ENCODE measurements around the gene SLC37A2. TPM values are rescaled to one million over a fixed set of nuclear protein-coding genes. Genes with fewer than 3 reads are reported as not detected.

SLC37A2 gene
- total RNA-seq, 1 donor from 2014 or later: 2.4 TPM

DNA sequence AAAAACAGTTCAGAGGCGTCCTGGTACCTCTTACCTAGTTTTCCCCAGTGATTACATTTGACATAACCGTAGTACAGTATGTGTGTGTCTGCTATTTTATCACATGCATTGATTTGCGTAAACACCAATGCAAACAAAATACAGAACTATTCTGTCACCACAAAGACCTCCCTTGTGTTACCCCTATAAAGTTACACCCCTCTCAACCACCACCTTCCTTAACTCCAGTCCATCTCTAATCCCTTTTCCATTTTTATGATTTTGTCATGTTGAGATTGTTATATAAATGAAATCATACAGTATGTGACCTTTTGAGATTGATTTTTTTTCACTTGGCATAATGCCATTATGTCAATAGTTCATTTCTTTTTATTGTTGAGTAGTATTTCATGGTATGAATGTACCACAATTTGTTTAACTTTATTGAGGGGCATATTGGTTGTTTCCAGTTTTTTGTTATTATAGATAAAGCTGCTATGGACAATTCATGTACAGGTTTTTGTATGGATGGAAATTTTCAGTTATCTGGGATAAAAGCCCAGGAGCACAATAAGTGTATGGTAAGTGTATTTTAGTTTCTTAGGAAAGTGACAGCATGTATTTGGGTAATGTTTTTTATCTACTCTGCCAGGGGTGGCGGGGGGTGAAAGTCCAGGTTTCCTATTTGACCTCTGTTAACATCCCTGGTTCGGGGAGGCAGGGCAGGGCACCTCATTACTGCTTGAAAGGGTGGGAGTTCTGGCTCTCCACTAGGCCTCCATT is 6.0 kb upstream of the SLC37A2 start:
- H3K4me1 ChIP-seq: no peaks in the 10 kb centered on the region
- no peaks in the 10 kb centered on the region for H3K36me3 ChIP-seq
- TF ChIP-seq, protein P1, sequence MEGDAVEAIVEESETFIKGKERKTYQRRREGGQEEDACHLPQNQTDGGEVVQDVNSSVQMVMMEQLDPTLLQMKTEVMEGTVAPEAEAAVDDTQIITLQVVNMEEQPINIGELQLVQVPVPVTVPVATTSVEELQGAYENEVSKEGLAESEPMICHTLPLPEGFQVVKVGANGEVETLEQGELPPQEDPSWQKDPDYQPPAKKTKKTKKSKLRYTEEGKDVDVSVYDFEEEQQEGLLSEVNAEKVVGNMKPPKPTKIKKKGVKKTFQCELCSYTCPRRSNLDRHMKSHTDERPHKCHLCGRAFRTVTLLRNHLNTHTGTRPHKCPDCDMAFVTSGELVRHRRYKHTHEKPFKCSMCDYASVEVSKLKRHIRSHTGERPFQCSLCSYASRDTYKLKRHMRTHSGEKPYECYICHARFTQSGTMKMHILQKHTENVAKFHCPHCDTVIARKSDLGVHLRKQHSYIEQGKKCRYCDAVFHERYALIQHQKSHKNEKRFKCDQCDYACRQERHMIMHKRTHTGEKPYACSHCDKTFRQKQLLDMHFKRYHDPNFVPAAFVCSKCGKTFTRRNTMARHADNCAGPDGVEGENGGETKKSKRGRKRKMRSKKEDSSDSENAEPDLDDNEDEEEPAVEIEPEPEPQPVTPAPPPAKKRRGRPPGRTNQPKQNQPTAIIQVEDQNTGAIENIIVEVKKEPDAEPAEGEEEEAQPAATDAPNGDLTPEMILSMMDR (IDR thresholded peaks at IDR 0.05; ENCODE audit: borderline replicate concordance): no peak
- H3K27ac ChIP-seq (replicated peaks): no peak overlapping the region
- intact Hi-C loops (cut with micrococcal nuclease): no loop called here
- H3K27me3 ChIP-seq (ENCODE audit: low read depth): no peaks in the 10 kb centered on the region
- DNase-seq: no peak
- no peak overlapping the region for H3K4me3 ChIP-seq
- H3K9me3 ChIP-seq (replicated peaks): no peaks in the 10 kb centered on the region

DNA sequence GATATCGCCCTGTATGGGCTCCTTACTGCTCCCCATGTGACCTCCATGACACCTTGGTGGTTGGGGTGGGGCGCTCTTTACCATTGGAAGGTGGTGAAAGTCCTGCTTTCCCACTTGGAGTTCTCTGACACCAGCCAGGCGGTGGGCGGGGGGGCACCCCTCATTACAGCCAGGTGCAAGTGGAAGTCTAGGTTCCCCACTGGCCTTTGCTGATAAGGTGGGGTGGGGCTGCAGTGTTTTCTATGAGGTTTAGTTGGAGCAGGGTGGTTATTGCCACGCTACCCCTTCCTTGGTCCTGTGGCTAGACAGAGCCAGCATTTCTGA is 5.5 kb upstream of the SLC37A2 start:
- Histone ChIP-seq H3K4me1 (no peaks in the 10 kb centered on the region), H3K27ac (replicated peaks) (no peak overlapping the region), H3K36me3 (no peaks in the 10 kb centered on the region), H3K27me3 (ENCODE audit: low read depth) (no peaks in the 10 kb centered on the region), H3K9me3 (replicated peaks) (no peaks in the 10 kb centered on the region), H3K4me3 (no peak overlapping the region)
- TF ChIP-seq, protein P1 (IDR thresholded peaks at IDR 0.05; ENCODE audit: borderline replicate concordance): no peak
- DNase-seq: no peak
- intact Hi-C loops (cut with micrococcal nuclease): no loop called here

DNA sequence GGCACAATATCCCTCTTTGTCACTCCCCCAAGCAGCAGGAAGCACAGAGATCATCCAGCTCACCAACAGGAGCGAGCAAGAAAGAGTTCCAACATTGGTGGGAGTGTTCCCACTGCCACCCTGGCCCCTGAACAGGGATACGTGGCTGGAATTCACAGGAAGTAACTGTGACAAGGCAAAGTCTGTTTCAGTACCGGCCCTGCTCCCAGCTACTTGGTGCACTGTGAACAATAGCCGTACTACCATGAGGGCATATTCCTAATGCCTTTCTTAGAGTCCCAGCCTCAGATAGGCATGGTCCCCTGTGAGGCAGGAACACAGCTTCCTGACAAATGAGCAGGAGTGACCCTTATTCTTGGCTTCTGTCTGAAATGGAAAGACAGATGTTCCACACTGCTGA is 1.8 kb upstream of the SLC37A2 start:
- intact Hi-C loops (cut with micrococcal nuclease): no loop called here
- Histone ChIP-seq H3K27ac (replicated peaks) (no peak overlapping the region), H3K36me3 (no peaks in the 10 kb centered on the region), H3K27me3 (ENCODE audit: low read depth) (peaks cover 26% of the 10 kb centered on the region), H3K4me3 (no peak overlapping the region), H3K9me3 (replicated peaks) (no peaks in the 10 kb centered on the region), H3K4me1 (peaks cover 11% of the 10 kb centered on the region)
- TF ChIP-seq, protein P1 (IDR thresholded peaks at IDR 0.05; ENCODE audit: borderline replicate concordance): no peak
- no peak for DNase-seq

DNA sequence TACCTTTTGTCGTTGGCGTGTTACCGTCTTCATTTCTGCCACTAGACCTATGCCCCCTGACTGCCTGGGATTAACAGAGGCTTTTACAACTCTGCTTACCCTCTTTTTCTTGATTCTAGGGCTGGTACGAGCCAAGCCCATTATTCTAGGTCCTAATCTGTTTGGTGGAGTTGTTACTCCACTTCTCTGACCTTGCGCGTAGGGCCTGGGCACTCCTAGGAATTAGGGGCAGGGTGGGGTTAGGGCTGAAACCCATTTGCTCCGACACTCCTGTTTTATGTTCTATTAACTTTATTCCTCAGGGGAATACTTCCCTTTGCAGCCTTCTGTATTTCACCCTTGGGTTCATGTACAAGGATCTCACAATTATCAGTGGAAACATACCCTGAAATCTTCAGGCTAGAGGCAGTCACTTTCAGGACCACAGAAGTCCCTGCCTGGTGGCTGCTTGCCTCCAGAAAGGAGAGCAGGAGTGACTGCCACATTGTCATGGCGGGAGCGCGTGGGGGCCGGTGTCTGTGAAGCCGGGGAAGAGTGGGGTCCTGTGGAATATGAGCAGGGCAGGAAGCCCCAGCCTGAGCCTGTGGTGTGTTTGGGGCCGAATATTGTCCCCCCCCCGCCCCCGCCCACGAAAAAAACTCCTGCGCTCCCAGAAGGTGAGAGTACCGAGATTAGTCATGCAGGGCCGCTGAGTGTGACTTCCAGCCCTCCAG is 731 bp upstream of the SLC37A2 start:
- intact Hi-C loops (cut with micrococcal nuclease): no loop called here
- no peak for DNase-seq
- Histone ChIP-seq H3K4me3 (peak overlapping the region; percentile 73), H3K9me3 (replicated peaks) (no peaks in the 10 kb centered on the region), H3K27ac (replicated peaks) (peak overlapping the region; percentile 25), H3K27me3 (ENCODE audit: low read depth) (peaks cover 36% of the 10 kb centered on the region), H3K4me1 (peaks cover 11% of the 10 kb centered on the region), H3K36me3 (no peaks in the 10 kb centered on the region)
- TF ChIP-seq, protein P1 (IDR thresholded peaks at IDR 0.05; ENCODE audit: borderline replicate concordance): no peak

DNA sequence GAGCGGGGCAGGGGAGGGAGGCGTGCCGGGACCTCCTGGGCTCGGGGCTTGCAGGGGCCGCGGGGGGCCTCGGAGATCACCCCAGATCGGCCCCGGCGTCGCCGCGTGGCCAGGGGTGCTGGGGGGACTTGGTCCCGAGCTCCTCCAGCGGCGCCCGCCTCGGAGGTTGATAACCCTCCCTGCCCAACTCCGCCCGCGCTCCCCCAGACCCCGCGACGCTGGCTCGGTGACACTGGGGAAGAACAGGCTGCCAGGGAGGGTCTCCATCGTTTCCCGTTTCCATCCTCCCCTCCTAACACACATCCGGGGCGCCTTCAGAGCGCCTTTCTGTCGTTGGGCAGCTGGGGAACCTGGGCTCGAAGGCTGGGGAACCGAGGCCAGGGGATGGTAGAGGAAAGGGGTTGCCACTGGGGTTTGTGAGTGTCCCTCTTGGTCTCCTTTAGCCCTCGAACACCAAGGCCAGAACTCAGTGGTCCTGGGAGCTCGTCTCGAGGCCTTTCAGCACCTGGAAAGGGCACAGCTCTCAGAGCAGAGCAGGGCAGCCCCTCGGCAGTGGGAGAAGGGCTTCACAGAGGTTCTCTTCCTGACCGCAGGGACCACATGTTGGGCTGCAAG is 431 bp downstream of the SLC37A2 start:
- H3K27ac ChIP-seq (replicated peaks): peak overlapping the region; percentile 25
- no peak for DNase-seq
- H3K4me3 ChIP-seq: peak overlapping the region; percentile 73
- intact Hi-C loops (cut with micrococcal nuclease): no loop called here
- H3K9me3 ChIP-seq (replicated peaks): no peaks in the 10 kb centered on the region
- no peaks in the 10 kb centered on the region for H3K36me3 ChIP-seq
- H3K27me3 ChIP-seq (ENCODE audit: low read depth): peaks cover 46% of the 10 kb centered on the region
- H3K4me1 ChIP-seq: peaks cover 11% of the 10 kb centered on the region
- TF ChIP-seq, protein P1 (IDR thresholded peaks at IDR 0.05; ENCODE audit: borderline replicate concordance): no peak
